ENCODE data around the gene CCDC127. TPM values are rescaled to one million over a fixed set of nuclear protein-coding genes. Genes with fewer than 3 reads are reported as not detected.

CCDC127 gene
- total and polyA plus RNA-seq, 4 donors = 1.1 to 2.6 (median 2.1) TPM

DNA sequence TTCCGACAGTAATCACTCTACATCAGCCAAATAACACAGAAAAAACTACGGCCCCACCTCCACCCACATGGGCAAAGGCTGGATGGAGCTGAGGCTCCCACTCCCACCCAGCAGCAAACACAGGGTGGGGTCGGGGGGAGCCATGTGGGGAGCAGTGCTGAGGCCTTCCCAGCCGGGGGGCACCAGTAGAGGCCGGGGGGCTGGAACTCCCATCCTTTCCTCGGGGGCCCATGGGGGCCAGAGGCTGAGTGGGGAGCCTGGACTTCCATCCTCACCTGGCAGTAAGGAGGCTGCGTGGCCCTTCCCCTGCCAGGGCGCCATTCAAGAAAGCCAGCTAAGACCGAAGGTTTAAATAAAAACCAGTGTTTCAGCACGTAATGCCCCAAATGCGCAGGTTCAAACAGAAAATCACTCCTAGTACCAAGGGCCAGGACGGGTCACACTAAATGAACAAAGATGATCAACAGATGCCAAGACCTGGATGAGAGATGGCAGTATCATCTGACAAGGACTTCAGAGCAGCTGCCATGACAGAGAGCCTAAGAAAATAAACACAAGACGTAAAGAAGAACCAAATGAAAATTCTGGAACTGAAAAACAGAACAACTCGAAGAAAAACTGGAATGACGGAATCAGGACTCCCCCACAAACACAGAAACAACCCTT is 9.4 kb downstream of the CCDC127 start (continued):
- TF ChIP-seq, protein P1, sequence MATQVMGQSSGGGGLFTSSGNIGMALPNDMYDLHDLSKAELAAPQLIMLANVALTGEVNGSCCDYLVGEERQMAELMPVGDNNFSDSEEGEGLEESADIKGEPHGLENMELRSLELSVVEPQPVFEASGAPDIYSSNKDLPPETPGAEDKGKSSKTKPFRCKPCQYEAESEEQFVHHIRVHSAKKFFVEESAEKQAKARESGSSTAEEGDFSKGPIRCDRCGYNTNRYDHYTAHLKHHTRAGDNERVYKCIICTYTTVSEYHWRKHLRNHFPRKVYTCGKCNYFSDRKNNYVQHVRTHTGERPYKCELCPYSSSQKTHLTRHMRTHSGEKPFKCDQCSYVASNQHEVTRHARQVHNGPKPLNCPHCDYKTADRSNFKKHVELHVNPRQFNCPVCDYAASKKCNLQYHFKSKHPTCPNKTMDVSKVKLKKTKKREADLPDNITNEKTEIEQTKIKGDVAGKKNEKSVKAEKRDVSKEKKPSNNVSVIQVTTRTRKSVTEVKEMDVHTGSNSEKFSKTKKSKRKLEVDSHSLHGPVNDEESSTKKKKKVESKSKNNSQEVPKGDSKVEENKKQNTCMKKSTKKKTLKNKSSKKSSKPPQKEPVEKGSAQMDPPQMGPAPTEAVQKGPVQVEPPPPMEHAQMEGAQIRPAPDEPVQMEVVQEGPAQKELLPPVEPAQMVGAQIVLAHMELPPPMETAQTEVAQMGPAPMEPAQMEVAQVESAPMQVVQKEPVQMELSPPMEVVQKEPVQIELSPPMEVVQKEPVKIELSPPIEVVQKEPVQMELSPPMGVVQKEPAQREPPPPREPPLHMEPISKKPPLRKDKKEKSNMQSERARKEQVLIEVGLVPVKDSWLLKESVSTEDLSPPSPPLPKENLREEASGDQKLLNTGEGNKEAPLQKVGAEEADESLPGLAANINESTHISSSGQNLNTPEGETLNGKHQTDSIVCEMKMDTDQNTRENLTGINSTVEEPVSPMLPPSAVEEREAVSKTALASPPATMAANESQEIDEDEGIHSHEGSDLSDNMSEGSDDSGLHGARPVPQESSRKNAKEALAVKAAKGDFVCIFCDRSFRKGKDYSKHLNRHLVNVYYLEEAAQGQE (IDR thresholded peaks at IDR 0.05) = no peak
- TF ChIP-seq JUND (IDR thresholded peaks at IDR 0.05) = no peak

- DNase-seq (ENCODE audit: low spot score) = no peak
- H3K36me3 ChIP-seq (ENCODE audit: control insufficient read depth in 4 of 4, insufficient read depth in 3 of 4, low read depth in 1 of 4, low read length in 3 of 4) = peaks cover 0 to 30% (median 11%) of the 10 kb centered on the region in 4 donors
- whole genome bisulfite sequencing = 90% methylated on average over 14 of the region's 14 CpGs
Observed at GRCh38 chr5:207599-207998, 10.4 kb downstream of the CCDC127 start.

More at GRCh38 chr5:207599-207998, 10.4 kb downstream of the CCDC127 start:
- Histone ChIP-seq H3K9me3 (ENCODE audit: control insufficient read depth in 4 of 4, low read length in 3 of 4) (no peaks in the 10 kb centered on the region), H3K4me1 (ENCODE audit: control insufficient read depth in 4 of 4, insufficient read depth in 4 of 4, low read length in 3 of 4) (no peaks in the 10 kb centered on the region), H3K4me3 (ENCODE audit: low read depth in 1 of 3, low read length in 3 of 3) (no peak overlapping the region), H3K9ac (ENCODE audit: low read depth in 1 of 2, low read length in 2 of 2) (no peak overlapping the region), H3K27me3 (ENCODE audit: control insufficient read depth in 4 of 4, insufficient read depth in 4 of 4, low read length in 3 of 4) (no peaks in the 10 kb centered on the region), H3K27ac (ENCODE audit: low read depth in 1 of 2, low read length in 2 of 2) (no peak overlapping the region)
- TF ChIP-seq, protein P2, sequence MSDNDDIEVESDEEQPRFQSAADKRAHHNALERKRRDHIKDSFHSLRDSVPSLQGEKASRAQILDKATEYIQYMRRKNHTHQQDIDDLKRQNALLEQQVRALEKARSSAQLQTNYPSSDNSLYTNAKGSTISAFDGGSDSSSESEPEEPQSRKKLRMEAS (IDR thresholded peaks at IDR 0.05) = no peak
- TF ChIP-seq FOXA2 (IDR thresholded peaks at IDR 0.05) (no peak), FOXA1 (IDR thresholded peaks at IDR 0.05) (no peak), YY1 (IDR thresholded peaks at IDR 0.05) (no peak), HNF4G (IDR thresholded peaks at IDR 0.05) (no peak), GABPA (IDR thresholded peaks at IDR 0.05 in 1 of 2, conservative IDR thresholded peaks at IDR 0.05 in 1 of 2) (no peak), HNF4A (conservative IDR thresholded peaks at IDR 0.05) (no peak), JUND (IDR thresholded peaks at IDR 0.05) (no peak), RAD21 (IDR thresholded peaks at IDR 0.05) (no peak), TAF1 (conservative IDR thresholded peaks at IDR 0.05) (no peak), SP1 (IDR thresholded peaks at IDR 0.05) (no peak), ATF3 (IDR thresholded peaks at IDR 0.05) (no peak), RXRA (IDR thresholded peaks at IDR 0.05) (no peak)
- TF ChIP-seq, protein P3, sequence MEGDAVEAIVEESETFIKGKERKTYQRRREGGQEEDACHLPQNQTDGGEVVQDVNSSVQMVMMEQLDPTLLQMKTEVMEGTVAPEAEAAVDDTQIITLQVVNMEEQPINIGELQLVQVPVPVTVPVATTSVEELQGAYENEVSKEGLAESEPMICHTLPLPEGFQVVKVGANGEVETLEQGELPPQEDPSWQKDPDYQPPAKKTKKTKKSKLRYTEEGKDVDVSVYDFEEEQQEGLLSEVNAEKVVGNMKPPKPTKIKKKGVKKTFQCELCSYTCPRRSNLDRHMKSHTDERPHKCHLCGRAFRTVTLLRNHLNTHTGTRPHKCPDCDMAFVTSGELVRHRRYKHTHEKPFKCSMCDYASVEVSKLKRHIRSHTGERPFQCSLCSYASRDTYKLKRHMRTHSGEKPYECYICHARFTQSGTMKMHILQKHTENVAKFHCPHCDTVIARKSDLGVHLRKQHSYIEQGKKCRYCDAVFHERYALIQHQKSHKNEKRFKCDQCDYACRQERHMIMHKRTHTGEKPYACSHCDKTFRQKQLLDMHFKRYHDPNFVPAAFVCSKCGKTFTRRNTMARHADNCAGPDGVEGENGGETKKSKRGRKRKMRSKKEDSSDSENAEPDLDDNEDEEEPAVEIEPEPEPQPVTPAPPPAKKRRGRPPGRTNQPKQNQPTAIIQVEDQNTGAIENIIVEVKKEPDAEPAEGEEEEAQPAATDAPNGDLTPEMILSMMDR (IDR thresholded peaks at IDR 0.05; ENCODE audit: low read depth, low read length, missing input control) = no peak
- TF ChIP-seq, protein P4, sequence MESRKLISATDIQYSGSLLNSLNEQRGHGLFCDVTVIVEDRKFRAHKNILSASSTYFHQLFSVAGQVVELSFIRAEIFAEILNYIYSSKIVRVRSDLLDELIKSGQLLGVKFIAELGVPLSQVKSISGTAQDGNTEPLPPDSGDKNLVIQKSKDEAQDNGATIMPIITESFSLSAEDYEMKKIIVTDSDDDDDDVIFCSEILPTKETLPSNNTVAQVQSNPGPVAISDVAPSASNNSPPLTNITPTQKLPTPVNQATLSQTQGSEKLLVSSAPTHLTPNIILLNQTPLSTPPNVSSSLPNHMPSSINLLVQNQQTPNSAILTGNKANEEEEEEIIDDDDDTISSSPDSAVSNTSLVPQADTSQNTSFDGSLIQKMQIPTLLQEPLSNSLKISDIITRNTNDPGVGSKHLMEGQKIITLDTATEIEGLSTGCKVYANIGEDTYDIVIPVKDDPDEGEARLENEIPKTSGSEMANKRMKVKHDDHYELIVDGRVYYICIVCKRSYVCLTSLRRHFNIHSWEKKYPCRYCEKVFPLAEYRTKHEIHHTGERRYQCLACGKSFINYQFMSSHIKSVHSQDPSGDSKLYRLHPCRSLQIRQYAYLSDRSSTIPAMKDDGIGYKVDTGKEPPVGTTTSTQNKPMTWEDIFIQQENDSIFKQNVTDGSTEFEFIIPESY (IDR thresholded peaks at IDR 0.05) = no peak
